ENCODE data around the gene RPS17.
"Not testable (repeated sequence)": the region's sequence is repeated elsewhere in the genome, so short reads cannot be mapped to it uniquely, and the experiment has no call there.

- not testable (repeated sequence) for TF ChIP-seq TEAD4 (CRISPR knock-in tag; IDR thresholded peaks at IDR 0.05); CTCF (IDR thresholded peaks at IDR 0.05); TP53 (CRISPR knock-in tag; IDR thresholded peaks at IDR 0.05); E2F4 (CRISPR knock-in tag; IDR thresholded peaks at IDR 0.05; ENCODE audit: borderline replicate concordance, low read depth)
Measured at GRCh38 chr15:82502700-82503339, 37.4 kb downstream of the RPS17 start.

All from WTC11 (cell line).